HL-60/S4 treated with retinoic acid at 250 ng/mL for 4 days and 3 days (cell line): ENCODE data around the gene SRRT.

Experiments used
- in situ Hi-C: fragments of 300-500 bp; cut with MboI; formaldehyde crosslinking; loops from 2 replicates; pipeline ENCODE4 v1.7.0; 2022; ENCODE audit warnings: low sequenced_read_pairs

Gene SRRT

GRCh38 chr7:100880645-100881044, 5.7 kb downstream of the SRRT start:
- in situ Hi-C loops = loop anchor here (25.0 kb wide), 1 partner anchor 407 kb away; no protein-coding TSS in a partner anchor

GRCh38 chr7:100881136-100881535, 6.2 kb downstream of the SRRT start:
- in situ Hi-C loops = loop anchor here (25.0 kb wide), 1 partner anchor 406 kb away; no protein-coding TSS in a partner anchor

GRCh38 chr7:100882201-100882600, 7.3 kb downstream of the SRRT start:
- in situ Hi-C loops = loop anchor here (25.0 kb wide), 1 partner anchor 405 kb away; no protein-coding TSS in a partner anchor

- in situ Hi-C loops = loop anchor here (25.0 kb wide), 1 partner anchor 404 kb away; no protein-coding TSS in a partner anchor
These were observed 8.1 kb downstream of the SRRT start for GRCh38 chr7:100882785-100883526.

GRCh38 chr7:100884736-100885439, 10.0 kb downstream of the SRRT start:
- in situ Hi-C loops = loop anchor here (25.0 kb wide), 1 partner anchor 402 kb away; no protein-coding TSS in a partner anchor

- in situ Hi-C loops = loop anchor here (25.0 kb wide), 1 partner anchor 402 kb away; no protein-coding TSS in a partner anchor
These were observed 10.7 kb downstream of the SRRT start for GRCh38 chr7:100885440-100886141.

- in situ Hi-C loops = loop anchor here (25.0 kb wide), 1 partner anchor 401 kb away; no protein-coding TSS in a partner anchor
These were observed 11.4 kb downstream of the SRRT start for GRCh38 chr7:100886142-100886935.

GRCh38 chr7:100886936-100887515, 12.1 kb downstream of the SRRT start:
- in situ Hi-C loops = loop anchor here (25.0 kb wide), 1 partner anchor 400 kb away; no protein-coding TSS in a partner anchor

GRCh38 chr7:100887516-100888290, 12.8 kb downstream of the SRRT start:
- in situ Hi-C loops = loop anchor here (25.0 kb wide), 1 partner anchor 400 kb away; no protein-coding TSS in a partner anchor

- in situ Hi-C loops = loop anchor here (25.0 kb wide), 1 partner anchor 399 kb away; no protein-coding TSS in a partner anchor
These were observed 13.5 kb downstream of the SRRT start for GRCh38 chr7:100888291-100888987.

GRCh38 chr7:100888988-100889750, 14.3 kb downstream of the SRRT start, which contains the start of gene UFSP1:
TSS of gene UFSP1 (minus strand) at chr7:100889715. CDS start at chr7:100889271, 444 bp downstream.
- in situ Hi-C loops = loop anchor here (25.0 kb wide), 1 partner anchor 398 kb away; no protein-coding TSS in a partner anchor

GRCh38 chr7:100890653-100891567, 16.0 kb downstream of the SRRT start:
- in situ Hi-C loops = loop anchor here (25.0 kb wide), 1 partner anchor 396 kb away; no protein-coding TSS in a partner anchor

GRCh38 chr7:100891568-100892247, 16.8 kb downstream of the SRRT start:
- in situ Hi-C loops = loop anchor here (25.0 kb wide), 1 partner anchor 396 kb away; no protein-coding TSS in a partner anchor

GRCh38 chr7:100892364-100893317, 17.7 kb downstream of the SRRT start:
- in situ Hi-C loops = loop anchor here (25.0 kb wide), 1 partner anchor 395 kb away; no protein-coding TSS in a partner anchor
